MCF 10A (cell line): ENCODE results near the gene CYP19A1. TPM values are rescaled to one million over a fixed set of nuclear protein-coding genes. Genes with fewer than 3 reads are reported as not detected.

Experiments
- BruUV-seq: library from RNA; stranded (reverse); fragments of 400-500 nt; replicated peaks from 2 replicates; lab custom pipeline; 2021; lab: Mats Ljungman, UMichigan
- CTCF ChIA-PET: fragments of 300-600 bp; sonication (Branson Sonifier 250); formaldehyde crosslinking; extraction: SDS; loops from one replicate; lab custom pipeline; 2021; ENCODE audit warnings: antibody characterized with exemption, inconsistent platforms; lab: Yijun Ruan, JAX
- POLR2A ChIA-PET: fragments of 300-600, 350-650 bp; sonication (Branson Sonifier 250); formaldehyde crosslinking; extraction: SDS; loops from one replicate; lab custom pipeline; 2020; ENCODE audit warnings: antibody characterized with exemption, inconsistent platforms; lab: Yijun Ruan, JAX
- DNase-seq: peaks from one replicate; pipeline ENCODE4 v3.0.0-alpha.2; 2018; ENCODE audit not compliant: unreplicated experiment
- H3K27ac Mint-ChIP-seq: one replicate; pipeline ENCODE4 v1.8.0; 2022; ENCODE audit warnings: mild to moderate bottlenecking, low read depth, mixed read lengths; ENCODE audit not compliant: unreplicated experiment
- H3K27me3 Mint-ChIP-seq: one replicate; pipeline ENCODE4 v1.8.0; 2022; ENCODE audit warnings: mixed read lengths; ENCODE audit not compliant: insufficient read depth, unreplicated experiment
- H3K36me3 Mint-ChIP-seq: one replicate; pipeline ENCODE4 v1.8.0; 2022; ENCODE audit warnings: mild to moderate bottlenecking, moderate library complexity, mixed read lengths; ENCODE audit not compliant: insufficient read depth, unreplicated experiment
- H3K4me1 Mint-ChIP-seq: one replicate; pipeline ENCODE4 v1.8.0; 2022; ENCODE audit warnings: mixed read lengths; ENCODE audit not compliant: insufficient read depth, unreplicated experiment
- H3K4me3 Mint-ChIP-seq: one replicate; pipeline ENCODE4 v1.8.0; 2022; ENCODE audit warnings: mild to moderate bottlenecking, moderate library complexity, mixed read lengths; ENCODE audit not compliant: unreplicated experiment
- H3K9me3 Mint-ChIP-seq: one replicate; pipeline ENCODE4 v1.8.0; 2022; ENCODE audit warnings: mixed read lengths; ENCODE audit not compliant: unreplicated experiment
- intact Hi-C: fragments of 100-400 bp; cut with micrococcal nuclease; formaldehyde crosslinking; loops from 2 replicates; pipeline ENCODE4 v1.14.1; 2022
- total RNA-seq: library from RNA; stranded (reverse); gene quantifications from 2 replicates; pipeline ENCODE4 v1.2.3, GENCODE V29; 2022
- TF ChIP-seq, protein P1 (sequence below): fragments of 200-600 bp; IDR thresholded peaks from one replicate; pipeline ENCODE4 v1.8.0; 2022; ENCODE audit warnings: antibody characterized with exemption, mild to moderate bottlenecking; ENCODE audit not compliant: unreplicated experiment

Gene CYP19A1
- total RNA-seq, 1 experiment from 2014 or later: not detected

DNA sequence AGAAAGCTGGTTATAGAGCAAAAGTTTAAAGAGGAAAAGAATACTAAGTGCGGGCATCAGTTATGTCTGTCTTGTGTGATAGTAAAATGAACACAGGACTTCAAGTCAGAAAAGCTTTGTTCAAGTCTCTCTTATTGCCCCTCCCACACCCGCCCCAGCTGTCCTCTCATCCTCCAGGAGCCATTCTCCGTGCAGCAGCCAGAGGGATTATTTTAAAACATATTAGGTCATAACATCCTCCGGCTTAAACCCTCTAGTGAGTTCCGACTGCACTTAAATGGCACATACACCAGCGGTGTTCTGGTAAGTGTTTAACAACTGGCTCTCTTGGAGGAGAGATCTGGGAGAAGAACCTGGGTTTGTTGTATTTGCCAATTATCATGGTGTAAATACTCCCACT is 138.9 kb downstream of the CYP19A1 start:
- H3K9me3 Mint-ChIP-seq: no peaks in the 10 kb centered on the region
- H3K4me1 Mint-ChIP-seq: peaks cover 12% of the 10 kb centered on the region

DNA sequence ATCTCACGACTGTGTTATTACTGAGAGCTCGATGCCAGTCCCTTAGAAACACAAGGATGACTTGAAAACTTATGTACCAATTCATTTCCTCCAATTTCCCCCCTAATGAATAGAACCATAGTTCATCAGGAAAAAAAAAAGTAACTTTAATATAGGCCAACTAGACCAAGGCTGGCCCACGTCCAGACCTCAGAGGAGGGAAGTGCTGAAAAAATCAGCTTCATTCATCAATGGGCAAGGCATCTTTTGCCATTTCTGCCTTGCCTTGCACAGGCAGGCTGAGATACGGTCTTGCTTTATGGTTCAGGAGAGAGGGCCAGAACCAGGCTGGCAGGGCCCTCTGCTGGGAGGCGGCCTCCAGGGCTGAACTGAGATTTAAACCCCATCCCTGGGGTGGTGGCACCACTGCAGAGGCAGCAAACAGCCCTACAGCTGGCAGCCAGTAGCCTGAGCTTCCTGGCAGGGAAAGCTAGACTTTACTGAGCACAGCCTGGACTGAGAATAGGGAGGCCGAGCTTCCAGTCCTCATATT is 139.6 kb downstream of the CYP19A1 start:
- POLR2A ChIA-PET: interaction anchor here (0.6 to 0.7 kb wide), 2 partner anchors 14 to 138 kb away, joined by 3 to 4 read pairs; no protein-coding TSS in a partner anchor
- Mint-ChIP-seq H3K36me3 (no peaks in the 10 kb centered on the region), H3K27me3 (no peaks in the 10 kb centered on the region), H3K27ac (no peak overlapping the region), H3K4me1 (peaks cover 12% of the 10 kb centered on the region), H3K4me3 (no peak overlapping the region), H3K9me3 (no peaks in the 10 kb centered on the region)
- no peak for DNase-seq
- TF ChIP-seq, protein P1, sequence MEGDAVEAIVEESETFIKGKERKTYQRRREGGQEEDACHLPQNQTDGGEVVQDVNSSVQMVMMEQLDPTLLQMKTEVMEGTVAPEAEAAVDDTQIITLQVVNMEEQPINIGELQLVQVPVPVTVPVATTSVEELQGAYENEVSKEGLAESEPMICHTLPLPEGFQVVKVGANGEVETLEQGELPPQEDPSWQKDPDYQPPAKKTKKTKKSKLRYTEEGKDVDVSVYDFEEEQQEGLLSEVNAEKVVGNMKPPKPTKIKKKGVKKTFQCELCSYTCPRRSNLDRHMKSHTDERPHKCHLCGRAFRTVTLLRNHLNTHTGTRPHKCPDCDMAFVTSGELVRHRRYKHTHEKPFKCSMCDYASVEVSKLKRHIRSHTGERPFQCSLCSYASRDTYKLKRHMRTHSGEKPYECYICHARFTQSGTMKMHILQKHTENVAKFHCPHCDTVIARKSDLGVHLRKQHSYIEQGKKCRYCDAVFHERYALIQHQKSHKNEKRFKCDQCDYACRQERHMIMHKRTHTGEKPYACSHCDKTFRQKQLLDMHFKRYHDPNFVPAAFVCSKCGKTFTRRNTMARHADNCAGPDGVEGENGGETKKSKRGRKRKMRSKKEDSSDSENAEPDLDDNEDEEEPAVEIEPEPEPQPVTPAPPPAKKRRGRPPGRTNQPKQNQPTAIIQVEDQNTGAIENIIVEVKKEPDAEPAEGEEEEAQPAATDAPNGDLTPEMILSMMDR: no peak
- intact Hi-C loops: no loop called here
- CTCF ChIA-PET: interaction anchor here (1.2 to 2.5 kb wide), 3 partner anchors 36 to 203 kb away, joined by 3 to 18 read pairs (median 4); no protein-coding TSS in a partner anchor
- BruUV-seq: no TSS peak

More for the DNA sequence above, 138.9 kb downstream of the CYP19A1 start:
- ChIA-PET CTCF (interaction anchor here (1.2 to 2.5 kb wide), 3 partner anchors 36 to 203 kb away, joined by 3 to 18 read pairs (median 4); no protein-coding TSS in a partner anchor), POLR2A (interaction anchor here (0.6 kb wide), 1 partner anchor 293 kb away, joined by 4 read pairs; no protein-coding TSS in a partner anchor)
- intact Hi-C loops: no loop called here
- H3K4me3 Mint-ChIP-seq: no peak overlapping the region
- TF ChIP-seq, protein P1: no peak
- H3K27ac Mint-ChIP-seq: no peak overlapping the region
- no peaks in the 10 kb centered on the region for H3K27me3 Mint-ChIP-seq
- no TSS peak for BruUV-seq
- H3K36me3 Mint-ChIP-seq: no peaks in the 10 kb centered on the region
- DNase-seq: no peak

DNA sequence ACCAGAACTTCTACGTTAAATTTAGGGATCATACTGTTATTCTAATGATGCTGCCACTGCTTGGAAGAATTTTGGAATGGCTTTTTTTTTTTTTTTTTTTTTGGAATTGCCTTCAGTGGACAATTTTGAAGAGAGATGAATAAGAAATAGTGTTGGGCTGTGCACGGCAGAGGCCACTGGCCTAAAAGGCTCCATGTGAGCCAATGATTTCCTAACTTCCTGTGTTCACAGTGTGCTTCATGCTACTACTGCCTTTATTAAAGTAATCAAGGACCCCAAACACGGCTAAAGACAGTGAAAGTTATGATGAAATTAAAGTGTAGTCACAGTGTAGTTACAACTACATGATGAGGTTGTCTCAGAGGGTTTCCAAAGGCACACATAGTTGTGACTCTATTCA is 142.9 kb downstream of the CYP19A1 start:
- ChIA-PET CTCF (interaction anchor here (1.0 to 6.8 kb wide), 2 partner anchors 32 to 191 kb away, joined by 3 to 116 read pairs; no protein-coding TSS in a partner anchor), POLR2A (interaction anchor here (0.7 kb wide), 1 partner anchor 285 kb away, joined by 5 read pairs; no protein-coding TSS in a partner anchor)
- no peak overlapping the region for H3K4me3 Mint-ChIP-seq
- TF ChIP-seq, protein P1: no peak
- no peaks in the 10 kb centered on the region for H3K27me3 Mint-ChIP-seq
- H3K9me3 Mint-ChIP-seq: no peaks in the 10 kb centered on the region
- H3K36me3 Mint-ChIP-seq: no peaks in the 10 kb centered on the region
- no peak overlapping the region for H3K27ac Mint-ChIP-seq
- no peak for DNase-seq
- intact Hi-C loops: no loop called here
- peaks cover 28% of the 10 kb centered on the region for H3K4me1 Mint-ChIP-seq
- BruUV-seq: no TSS peak

DNA sequence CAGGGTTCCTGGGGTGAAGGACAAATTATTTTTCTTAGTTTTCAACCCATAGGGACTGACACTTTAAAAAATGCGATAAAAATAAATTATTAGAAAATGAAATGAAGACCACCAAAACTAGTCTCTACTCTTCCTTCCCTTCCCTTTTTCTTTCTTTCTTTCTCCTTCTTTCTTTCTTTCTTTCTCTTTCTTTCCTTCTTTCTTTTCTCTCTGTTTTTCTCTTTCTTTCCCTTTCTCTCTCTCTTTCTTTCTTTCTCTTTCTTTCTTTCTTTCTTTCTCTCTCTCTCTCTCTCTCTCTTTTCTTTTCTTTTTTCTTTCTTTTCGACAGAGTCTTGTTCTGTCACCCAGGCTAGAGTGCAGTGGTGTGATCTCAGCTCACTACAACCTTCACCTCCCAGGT is 144.4 kb downstream of the CYP19A1 start:
- H3K27ac Mint-ChIP-seq: peak overlapping the region; percentile 71
- intact Hi-C loops: loop anchor here (1.0 kb wide), 1 partner anchor 61 kb away; no protein-coding TSS in a partner anchor
- no peaks in the 10 kb centered on the region for H3K27me3 Mint-ChIP-seq

More for the DNA sequence above, 144.4 kb downstream of the CYP19A1 start:
- no peak for DNase-seq
- no TSS peak for BruUV-seq
- Mint-ChIP-seq H3K4me3 (no peak overlapping the region), H3K4me1 (peaks cover 24% of the 10 kb centered on the region), H3K36me3 (no peaks in the 10 kb centered on the region), H3K9me3 (no peaks in the 10 kb centered on the region)
- TF ChIP-seq, protein P1: no peak
- ChIA-PET POLR2A (no interaction called here), CTCF (interaction anchor here (0.8 to 6.8 kb wide), 13 partner anchors 11 to 519 kb away, joined by 3 to 116 read pairs (median 6); no protein-coding TSS in a partner anchor)
